Stimulated activated naive CD8-positive, alpha-beta T cell treated with anti-CD3 and anti-CD28 coated beads, Interleukin-15, Interleukin-2, amounts not matched to agents 100 ng/mL and 50 ng/mL, for 24 hours (primary cell): ENCODE results near the gene HAVCR2.

Source experiments
- H3K27ac Mint-ChIP-seq: one replicate; pipeline ENCODE4 v1.8.0; 2021; ENCODE audit warnings: mild to moderate bottlenecking, mixed read lengths
- H3K27me3 Mint-ChIP-seq: one replicate; pipeline ENCODE4 v1.8.0; 2021; ENCODE audit warnings: mixed read lengths
- H3K36me3 Mint-ChIP-seq: one replicate; pipeline ENCODE4 v1.8.0; 2021; ENCODE audit warnings: low read depth, mixed read lengths
- H3K4me1 Mint-ChIP-seq: one replicate; pipeline ENCODE4 v1.8.0; 2021; ENCODE audit warnings: low read depth, mixed read lengths
- H3K4me3 Mint-ChIP-seq: one replicate; pipeline ENCODE4 v1.8.0; 2021; ENCODE audit warnings: mild to moderate bottlenecking, mixed read lengths
- H3K9me3 Mint-ChIP-seq: one replicate; pipeline ENCODE4 v1.8.0; 2021; ENCODE audit warnings: mixed read lengths

HAVCR2 gene

GRCh38 chr5:157115012-157115411 lies 6.2 kb upstream of the HAVCR2 start:
- Mint-ChIP-seq H3K9me3 (no peaks in the 10 kb centered on the region), H3K27ac (peak overlapping the region; percentile 61), H3K4me1 (peaks cover 54% of the 10 kb centered on the region), H3K4me3 (no peak overlapping the region), H3K27me3 (no peaks in the 10 kb centered on the region), H3K36me3 (no peaks in the 10 kb centered on the region)

GRCh38 chr5:157113002-157113401 lies 4.2 kb upstream of the HAVCR2 start:
- no peaks in the 10 kb centered on the region for H3K9me3 Mint-ChIP-seq
- peak overlapping the region; percentile 82 for H3K27ac Mint-ChIP-seq
- no peaks in the 10 kb centered on the region for H3K36me3 Mint-ChIP-seq
- H3K4me3 Mint-ChIP-seq: no peak overlapping the region
- no peaks in the 10 kb centered on the region for H3K27me3 Mint-ChIP-seq
- peaks cover 74% of the 10 kb centered on the region for H3K4me1 Mint-ChIP-seq

- Mint-ChIP-seq H3K9me3 (no peaks in the 10 kb centered on the region), H3K27me3 (no peaks in the 10 kb centered on the region), H3K27ac (peak overlapping the region; percentile 98), H3K4me3 (peak overlapping the region; percentile 79), H3K4me1 (peaks cover 76% of the 10 kb centered on the region), H3K36me3 (peaks cover 13% of the 10 kb centered on the region)
These were observed 900 bp upstream of the HAVCR2 start for GRCh38 chr5:157109744-157110143.

DNA sequence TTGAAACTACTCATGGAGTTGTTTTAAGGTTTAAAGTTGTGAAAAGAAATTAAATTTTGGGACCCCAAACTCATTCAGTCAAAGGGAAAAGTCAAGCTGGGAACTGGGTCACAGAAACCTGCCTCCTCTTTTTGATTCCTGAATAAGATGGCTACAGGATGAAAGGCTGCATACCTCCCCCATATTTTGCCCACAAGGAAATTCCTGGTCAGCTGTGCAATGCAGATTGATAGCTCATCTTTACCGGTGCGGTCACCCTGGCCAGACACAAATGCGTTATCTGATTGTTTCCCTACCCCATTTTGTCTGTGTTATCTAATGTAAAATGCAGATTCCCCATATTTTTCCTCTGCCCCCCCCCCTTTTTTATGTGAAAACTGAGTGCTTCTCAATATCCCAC lies 1.3 kb downstream of the HAVCR2 start:
- H3K4me1 Mint-ChIP-seq: peaks cover 66% of the 10 kb centered on the region
- H3K4me3 Mint-ChIP-seq: peak overlapping the region; percentile 79
- peak overlapping the region; percentile 89 for H3K27ac Mint-ChIP-seq
- H3K9me3 Mint-ChIP-seq: no peaks in the 10 kb centered on the region
- peaks cover 23% of the 10 kb centered on the region for H3K36me3 Mint-ChIP-seq
- H3K27me3 Mint-ChIP-seq: no peaks in the 10 kb centered on the region

DNA sequence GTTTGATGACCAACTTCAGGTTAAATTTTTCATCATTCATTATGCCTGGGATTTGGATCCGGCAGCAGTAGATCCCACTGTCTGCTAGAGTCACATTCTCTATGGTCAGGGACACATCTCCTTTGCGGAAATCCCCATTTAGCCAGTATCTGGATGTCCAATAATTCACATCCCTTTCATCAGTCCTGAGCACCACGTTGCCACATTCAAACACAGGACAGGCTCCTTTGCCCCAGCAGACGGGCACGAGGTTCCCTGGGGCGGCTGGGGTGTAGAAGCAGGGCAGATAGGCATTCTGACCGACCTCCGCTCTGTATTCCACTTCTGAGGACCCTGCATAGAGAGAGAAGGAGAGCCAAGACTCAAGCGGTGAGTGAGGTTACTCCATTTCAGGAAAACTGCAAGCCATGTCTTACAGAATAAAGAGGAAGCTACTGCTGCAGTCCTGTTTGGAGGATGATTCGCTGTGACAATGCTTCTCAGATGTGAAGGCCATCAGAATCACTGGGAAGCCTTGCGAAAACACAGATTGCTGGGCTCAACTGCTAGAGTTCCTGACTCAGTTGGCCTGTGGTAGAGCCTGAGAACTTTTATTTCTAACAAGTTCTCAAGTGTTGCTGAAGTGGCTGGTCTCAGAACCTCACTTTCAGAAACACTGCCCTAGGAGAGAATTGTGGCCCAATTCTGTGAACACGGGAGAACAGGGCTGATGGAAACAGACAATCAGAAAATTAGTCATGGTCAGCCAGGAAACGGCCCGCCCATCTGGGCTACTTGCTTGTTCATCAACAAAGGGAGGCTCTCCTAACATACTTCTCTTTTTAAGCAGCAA lies 2.0 kb downstream of the HAVCR2 start:
- H3K9me3 Mint-ChIP-seq: no peaks in the 10 kb centered on the region
- H3K36me3 Mint-ChIP-seq: peaks cover 27% of the 10 kb centered on the region
- peaks cover 66% of the 10 kb centered on the region for H3K4me1 Mint-ChIP-seq
- peak overlapping the region; percentile 89 for H3K27ac Mint-ChIP-seq
- H3K27me3 Mint-ChIP-seq: no peaks in the 10 kb centered on the region
- peak overlapping the region; percentile 79 for H3K4me3 Mint-ChIP-seq

DNA sequence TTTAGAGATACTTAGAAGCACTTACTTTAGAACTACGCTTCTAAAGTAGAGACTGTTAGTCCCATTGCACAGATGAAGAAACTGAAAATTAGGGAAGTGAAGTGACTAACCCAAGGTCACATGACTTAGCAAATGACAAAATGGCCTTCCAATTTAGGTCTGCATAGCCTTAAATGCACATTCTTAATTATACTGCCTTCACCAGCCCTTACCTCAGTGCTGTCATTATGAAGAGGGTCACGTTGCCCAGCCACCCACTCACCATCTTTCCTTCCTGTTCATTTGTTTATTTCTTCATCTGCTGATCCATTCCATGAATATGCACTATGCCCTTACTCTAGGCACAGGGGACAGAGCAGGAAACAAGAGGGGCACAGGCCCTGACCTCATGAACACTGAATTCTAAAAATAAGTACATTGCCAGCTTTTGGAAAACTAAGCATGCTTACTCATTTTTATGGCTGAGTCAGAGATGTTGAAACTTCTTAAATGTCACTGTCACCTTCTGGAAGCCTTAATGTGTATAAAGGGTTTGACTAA lies 8.6 kb downstream of the HAVCR2 start:
- Mint-ChIP-seq H3K4me3 (peak overlapping the region; percentile 54), H3K4me1 (peaks cover 44% of the 10 kb centered on the region), H3K27ac (peak overlapping the region; percentile 98), H3K27me3 (no peaks in the 10 kb centered on the region), H3K36me3 (peaks cover 33% of the 10 kb centered on the region), H3K9me3 (no peaks in the 10 kb centered on the region)

- no peaks in the 10 kb centered on the region for H3K27me3 Mint-ChIP-seq
- no peak overlapping the region for H3K4me3 Mint-ChIP-seq
- no peaks in the 10 kb centered on the region for H3K9me3 Mint-ChIP-seq
- H3K4me1 Mint-ChIP-seq: no peaks in the 10 kb centered on the region
- peak overlapping the region; percentile 8 for H3K27ac Mint-ChIP-seq
- H3K36me3 Mint-ChIP-seq: peaks cover 35% of the 10 kb centered on the region
These were observed 20.4 kb downstream of the HAVCR2 start for GRCh38 chr5:157088342-157088990.

GRCh38 chr5:157086751-157087359 lies 22.0 kb downstream of the HAVCR2 start:
- no peak overlapping the region for H3K27ac Mint-ChIP-seq

DNA sequence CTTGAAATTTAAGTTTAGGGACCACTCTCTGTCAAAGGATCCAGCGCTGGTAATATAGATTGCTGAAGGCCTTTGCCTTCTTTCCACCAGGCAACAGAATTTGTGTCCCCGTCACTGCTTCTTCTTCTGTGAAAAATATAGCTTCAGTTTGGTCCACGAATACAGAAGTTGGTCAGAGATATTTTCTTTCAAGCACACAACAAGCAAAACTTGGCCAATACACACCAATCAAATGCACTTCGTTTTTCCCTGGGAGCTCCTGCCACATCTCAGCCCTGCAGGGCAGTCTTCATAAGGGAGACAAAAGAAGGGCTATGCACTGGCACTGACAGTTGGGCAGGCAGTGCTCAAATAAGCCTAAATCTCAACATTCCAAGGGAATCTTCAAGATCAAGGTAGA lies 22.9 kb downstream of the HAVCR2 start:
- Mint-ChIP-seq H3K4me3 (no peak overlapping the region), H3K4me1 (no peaks in the 10 kb centered on the region), H3K27ac (no peak overlapping the region), H3K9me3 (no peaks in the 10 kb centered on the region), H3K36me3 (peaks cover 30% of the 10 kb centered on the region), H3K27me3 (no peaks in the 10 kb centered on the region)

More at GRCh38 chr5:157086751-157087359, 22.0 kb downstream of the HAVCR2 start:
- Mint-ChIP-seq H3K27me3 (no peaks in the 10 kb centered on the region), H3K4me1 (no peaks in the 10 kb centered on the region), H3K36me3 (peaks cover 35% of the 10 kb centered on the region), H3K9me3 (no peaks in the 10 kb centered on the region), H3K4me3 (no peak overlapping the region)

DNA sequence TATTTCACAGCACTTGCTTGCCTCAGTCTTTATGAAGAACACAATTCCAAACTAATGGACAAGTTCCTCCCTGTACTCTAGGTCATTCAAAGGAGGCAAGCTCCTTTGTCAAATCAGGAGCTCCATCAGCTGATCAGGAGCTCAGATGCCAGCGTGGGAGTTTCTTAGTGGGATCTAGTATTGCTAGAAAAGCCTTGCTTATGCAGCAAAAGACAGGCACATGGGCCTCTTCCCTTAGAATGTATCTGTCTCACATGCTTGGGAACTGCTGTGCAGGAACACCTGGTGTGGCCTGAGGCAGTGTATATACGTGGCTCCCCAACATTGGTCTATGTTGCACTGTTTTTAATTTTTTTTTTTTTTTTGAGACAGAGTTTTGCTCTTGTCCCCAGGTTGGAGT lies 28.6 kb downstream of the HAVCR2 start:
- no peak overlapping the region for H3K4me3 Mint-ChIP-seq
- no peak overlapping the region for H3K27ac Mint-ChIP-seq
- H3K9me3 Mint-ChIP-seq: no peaks in the 10 kb centered on the region
- H3K27me3 Mint-ChIP-seq: no peaks in the 10 kb centered on the region
- H3K4me1 Mint-ChIP-seq: peaks cover 14% of the 10 kb centered on the region
- H3K36me3 Mint-ChIP-seq: no peaks in the 10 kb centered on the region

- Mint-ChIP-seq H3K9me3 (no peaks in the 10 kb centered on the region), H3K4me3 (no peak overlapping the region), H3K27ac (no peak overlapping the region), H3K4me1 (peaks cover 46% of the 10 kb centered on the region), H3K27me3 (no peaks in the 10 kb centered on the region), H3K36me3 (no peaks in the 10 kb centered on the region)
These were observed 32.3 kb downstream of the HAVCR2 start for GRCh38 chr5:157076558-157076957.

GRCh38 chr5:157072508-157072907 lies 36.3 kb downstream of the HAVCR2 start:
- no peaks in the 10 kb centered on the region for H3K27me3 Mint-ChIP-seq
- no peak overlapping the region for H3K4me3 Mint-ChIP-seq
- peaks cover 48% of the 10 kb centered on the region for H3K4me1 Mint-ChIP-seq
- peak overlapping the region; percentile 49 for H3K27ac Mint-ChIP-seq
- H3K36me3 Mint-ChIP-seq: no peaks in the 10 kb centered on the region
- H3K9me3 Mint-ChIP-seq: no peaks in the 10 kb centered on the region

DNA sequence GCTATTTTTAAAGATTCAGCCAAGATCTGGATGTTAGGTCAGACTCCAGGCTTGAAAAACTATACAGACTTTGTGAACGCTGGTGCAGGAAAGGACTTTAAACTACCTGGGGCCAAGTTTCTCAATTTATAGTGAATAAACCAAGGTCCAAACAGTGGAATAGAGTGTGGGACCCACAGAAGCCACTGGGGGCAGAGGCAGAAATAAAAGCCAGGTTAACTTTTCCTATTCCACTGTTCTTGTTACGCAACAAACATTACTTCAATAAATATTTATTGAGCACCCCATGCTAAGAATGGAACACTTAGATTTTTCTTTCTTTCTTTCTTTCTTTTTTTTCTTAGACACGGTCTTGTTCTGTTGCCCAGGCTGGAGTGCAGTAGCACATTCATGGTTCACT lies 38.9 kb downstream of the HAVCR2 start:
- Mint-ChIP-seq H3K36me3 (no peaks in the 10 kb centered on the region), H3K27ac (no peak overlapping the region), H3K4me3 (no peak overlapping the region), H3K27me3 (no peaks in the 10 kb centered on the region), H3K9me3 (no peaks in the 10 kb centered on the region), H3K4me1 (peaks cover 31% of the 10 kb centered on the region)

- Mint-ChIP-seq H3K36me3 (no peaks in the 10 kb centered on the region), H3K27me3 (no peaks in the 10 kb centered on the region), H3K27ac (no peak overlapping the region), H3K4me1 (peaks cover 24% of the 10 kb centered on the region), H3K9me3 (no peaks in the 10 kb centered on the region), H3K4me3 (no peak overlapping the region)
These were observed 40.1 kb downstream of the HAVCR2 start for GRCh38 chr5:157068785-157069184.

DNA sequence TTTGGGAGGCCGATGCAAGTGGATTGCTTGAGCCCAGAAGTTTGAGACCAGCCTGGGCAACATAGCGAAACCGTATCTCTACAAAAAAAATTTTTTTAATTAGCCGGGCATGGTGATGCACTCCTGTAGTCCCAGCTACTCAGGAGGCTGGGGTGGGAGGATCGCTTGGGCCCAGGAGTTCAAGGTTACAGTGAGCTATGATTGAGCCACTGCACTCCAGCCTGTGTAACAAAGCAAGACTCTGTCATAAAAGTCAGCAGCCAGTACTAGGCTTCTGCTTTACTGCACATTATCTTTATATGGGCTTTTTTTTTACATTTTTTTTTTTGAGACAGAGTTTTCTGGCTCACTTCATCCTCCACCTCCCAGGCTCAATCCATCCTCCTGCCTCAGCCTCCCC lies 40.5 kb downstream of the HAVCR2 start:
- H3K27ac Mint-ChIP-seq: no peak overlapping the region
- no peaks in the 10 kb centered on the region for H3K27me3 Mint-ChIP-seq
- H3K4me3 Mint-ChIP-seq: no peak overlapping the region
- no peaks in the 10 kb centered on the region for H3K9me3 Mint-ChIP-seq
- no peaks in the 10 kb centered on the region for H3K36me3 Mint-ChIP-seq
- peaks cover 20% of the 10 kb centered on the region for H3K4me1 Mint-ChIP-seq
